ENCODE results near the gene GPS1. TPM values are rescaled to one million over a fixed set of nuclear protein-coding genes. Genes with fewer than 3 reads are reported as not detected.

GPS1 gene
- total RNA-seq, 1 experiment from 2014 or later = 272 TPM

DNA sequence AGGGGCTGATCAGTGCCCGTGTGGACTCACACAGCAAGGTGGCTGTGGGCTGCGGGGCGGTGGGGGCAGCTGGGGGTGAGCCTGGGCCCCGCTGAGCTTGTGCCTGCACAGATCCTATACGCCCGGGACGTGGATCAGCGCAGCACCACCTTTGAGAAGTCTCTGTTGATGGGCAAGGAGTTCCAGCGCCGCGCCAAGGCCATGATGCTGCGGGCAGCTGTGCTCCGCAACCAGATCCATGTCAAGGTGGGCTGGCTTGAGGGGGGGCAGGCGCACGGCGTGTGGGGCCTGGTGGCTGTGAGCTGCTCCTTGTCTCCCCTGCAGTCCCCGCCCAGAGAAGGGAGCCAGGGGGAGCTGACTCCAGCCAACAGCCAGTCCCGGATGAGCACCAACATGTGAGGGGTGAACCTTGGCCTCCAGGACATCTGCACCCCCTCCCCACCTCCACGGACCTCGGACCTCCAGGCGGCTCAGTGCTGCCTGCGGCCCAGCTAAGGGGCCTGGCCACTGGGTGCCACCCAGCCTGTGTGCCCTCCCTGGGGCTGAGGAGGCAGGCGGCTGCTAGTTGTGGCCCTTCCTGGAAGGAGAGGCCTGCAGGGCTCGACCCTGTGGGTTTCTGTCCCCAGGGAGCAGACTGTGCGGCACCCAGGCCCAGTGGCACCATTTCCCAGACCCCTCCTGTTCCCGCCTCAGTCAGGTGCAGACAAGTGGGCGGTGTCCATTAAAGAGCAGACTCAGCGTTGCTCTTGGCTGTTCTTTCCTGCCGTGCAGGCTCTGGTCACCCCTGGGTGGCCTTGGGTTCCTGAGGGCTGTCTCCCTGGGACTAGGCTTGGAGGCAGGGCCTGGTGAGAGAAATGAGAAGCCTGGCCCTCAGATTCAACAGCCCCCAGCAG lies 5.3 kb downstream of the GPS1 start:
- DNase-seq (ENCODE audit: low read depth) = no peak

DNA sequence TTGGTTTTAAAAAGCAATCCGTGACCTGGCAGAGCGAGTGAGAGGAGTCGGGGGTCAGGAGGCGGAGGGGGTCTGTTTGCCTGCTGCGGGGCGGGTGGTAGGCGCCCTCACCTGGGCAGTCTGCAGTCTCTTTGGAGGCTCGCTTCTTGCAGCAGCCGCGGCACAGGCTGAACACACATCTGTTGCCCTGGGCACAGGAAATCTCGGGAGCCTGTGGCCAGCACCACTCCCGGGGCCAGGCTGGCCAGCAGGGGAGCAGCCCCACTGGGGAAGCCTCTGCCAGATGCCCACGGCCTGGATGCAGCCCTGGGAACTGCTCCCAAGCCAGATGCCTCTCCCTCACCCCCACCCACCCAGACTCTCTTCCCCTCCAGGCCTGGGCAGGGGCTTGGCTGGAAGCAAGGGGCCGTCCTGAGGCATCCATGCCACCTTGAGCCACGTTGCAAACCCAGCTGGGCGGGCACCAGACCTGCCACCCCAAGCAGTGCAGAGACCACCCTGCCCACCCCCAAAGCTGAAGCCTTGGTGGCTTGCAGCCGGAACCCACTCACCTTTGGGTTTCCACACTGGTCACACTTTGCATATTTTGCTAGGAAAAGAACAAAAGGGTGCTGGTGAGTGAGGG lies 6.6 kb downstream of the GPS1 start:
- no peak for DNase-seq (ENCODE audit: low read depth)

GRCh38 chr17:82058855-82059249 lies 7.2 kb downstream of the GPS1 start:
- no peak for DNase-seq (ENCODE audit: low read depth)

DNA sequence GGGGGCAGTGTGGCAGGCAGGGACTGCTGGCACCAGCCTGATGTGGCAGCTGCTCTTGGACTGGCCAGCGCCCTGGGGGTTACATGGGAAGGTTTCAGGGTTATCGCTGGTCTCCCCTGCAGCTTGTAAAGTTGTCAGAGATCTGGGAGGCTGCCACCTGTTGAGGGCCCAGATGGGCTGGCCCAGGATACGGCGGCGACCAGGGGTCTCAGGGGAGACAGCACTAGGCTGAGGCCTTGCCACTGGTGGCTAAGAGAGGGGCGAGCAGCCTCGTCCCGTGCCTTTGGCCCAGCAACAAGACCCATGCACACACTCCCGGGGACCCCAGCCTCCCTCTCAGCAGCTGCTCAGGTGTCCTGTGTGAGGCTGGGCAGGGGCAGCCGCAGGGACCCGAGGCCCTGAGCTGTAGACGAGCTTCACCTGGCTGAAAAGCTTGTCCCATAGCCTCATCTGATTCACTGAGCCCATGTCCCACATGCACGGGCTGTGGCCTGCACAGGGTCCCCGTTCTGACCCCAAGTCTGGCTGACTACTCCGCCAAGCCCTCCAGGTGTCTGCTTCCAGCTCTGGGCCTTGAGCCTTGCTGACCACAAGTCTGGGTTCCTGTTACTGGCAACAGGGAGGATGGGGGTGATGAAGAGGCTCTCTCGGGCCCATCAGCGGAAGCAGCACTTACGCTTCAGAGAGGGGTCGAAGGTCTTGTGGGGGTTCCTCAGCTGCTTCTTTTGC lies 7.7 kb downstream of the GPS1 start:
- no peak for DNase-seq (ENCODE audit: low read depth)

GRCh38 chr17:82060001-82060380 lies 8.3 kb downstream of the GPS1 start:
- no peak for DNase-seq (ENCODE audit: low read depth)

DNA sequence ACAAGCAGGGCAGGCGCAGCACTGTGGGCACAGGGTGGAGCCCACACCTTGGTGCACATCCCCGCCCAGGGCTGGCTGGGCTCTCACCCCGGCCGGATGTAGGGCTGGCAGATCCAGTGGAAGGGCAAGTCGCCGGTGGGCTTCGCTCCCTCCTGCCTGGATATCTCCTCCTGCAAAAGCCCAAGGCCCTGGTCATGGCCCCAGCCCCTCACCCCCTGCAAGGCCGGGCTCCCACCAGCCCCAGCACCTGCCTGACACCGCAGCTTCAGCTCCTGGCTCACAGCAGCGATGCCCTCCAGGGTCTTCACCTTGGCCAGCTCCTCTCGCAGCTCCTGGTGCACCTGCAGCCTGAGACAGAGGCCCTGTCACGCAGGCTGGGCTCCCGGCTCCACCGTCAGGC lies 8.9 kb downstream of the GPS1 start:
- DNase-seq (ENCODE audit: low read depth) = no peak

- no peak for DNase-seq (ENCODE audit: low read depth)
These were observed 9.6 kb downstream of the GPS1 start for GRCh38 chr17:82061047-82061925.

DNA sequence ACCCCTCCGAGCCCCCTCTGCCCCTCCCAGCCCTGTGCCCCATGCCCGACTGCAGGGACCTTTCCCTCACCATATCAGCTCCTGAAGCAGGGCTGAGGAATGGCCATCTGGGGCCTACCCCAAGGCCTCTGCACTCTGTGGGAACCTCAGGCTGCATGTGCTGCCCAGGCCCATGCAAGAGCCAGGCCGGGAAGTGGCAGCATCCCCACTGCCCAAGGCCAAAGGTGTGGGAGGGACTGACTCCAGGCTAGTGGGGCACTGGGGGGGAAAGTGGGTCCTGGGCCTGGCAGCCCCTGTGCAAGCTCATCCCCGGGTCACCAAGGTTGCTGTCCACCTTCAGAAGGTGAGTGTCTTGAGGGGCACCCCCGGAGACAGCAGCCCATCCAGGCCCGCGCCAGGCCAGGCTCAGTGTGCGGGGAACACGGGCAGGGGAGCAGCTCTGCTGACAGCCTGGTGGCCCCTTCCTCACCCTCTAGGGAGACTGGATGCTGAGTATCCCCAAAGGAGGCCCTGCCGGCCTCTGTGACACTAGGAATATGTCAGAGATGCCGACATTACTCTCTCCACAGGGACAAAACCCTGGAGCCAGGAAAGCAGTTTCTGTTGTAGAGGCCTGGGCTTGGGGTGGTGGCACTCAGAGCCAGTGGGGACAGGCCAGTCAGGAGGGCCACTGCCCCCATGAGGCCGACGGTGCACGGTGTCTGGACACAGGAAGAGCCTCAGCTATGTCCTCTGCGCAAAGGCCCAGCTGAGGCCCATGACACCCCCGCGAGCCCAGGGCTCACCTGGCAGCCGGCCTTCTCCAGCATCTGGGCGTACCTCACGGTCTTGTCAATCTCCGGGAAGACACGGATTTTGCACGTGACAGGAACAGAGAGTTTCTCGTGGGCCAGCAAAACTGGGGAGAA lies 10.6 kb downstream of the GPS1 start:
- DNase-seq (ENCODE audit: low read depth) = no peak

DNA sequence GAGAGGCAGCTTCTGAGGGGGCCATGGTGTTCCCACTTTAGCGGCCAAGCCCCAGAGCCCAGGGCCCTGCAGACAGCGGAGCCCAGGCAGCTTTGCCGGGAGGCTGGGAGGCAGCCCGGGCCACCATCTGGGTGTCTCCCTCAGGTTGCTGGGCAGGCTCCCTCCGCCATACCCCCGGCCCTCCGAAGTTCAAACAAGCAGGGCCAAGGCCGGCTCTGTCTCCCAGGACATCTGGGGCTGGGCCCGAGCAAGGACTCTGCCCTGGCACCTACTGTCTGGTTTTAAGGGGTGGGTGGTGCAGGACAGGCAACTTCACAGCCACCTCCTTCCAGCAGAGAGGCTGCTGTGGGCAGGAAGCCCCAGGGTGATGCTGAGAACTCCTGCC lies 11.3 kb downstream of the GPS1 start:
- no peak for DNase-seq (ENCODE audit: low read depth)

DNA sequence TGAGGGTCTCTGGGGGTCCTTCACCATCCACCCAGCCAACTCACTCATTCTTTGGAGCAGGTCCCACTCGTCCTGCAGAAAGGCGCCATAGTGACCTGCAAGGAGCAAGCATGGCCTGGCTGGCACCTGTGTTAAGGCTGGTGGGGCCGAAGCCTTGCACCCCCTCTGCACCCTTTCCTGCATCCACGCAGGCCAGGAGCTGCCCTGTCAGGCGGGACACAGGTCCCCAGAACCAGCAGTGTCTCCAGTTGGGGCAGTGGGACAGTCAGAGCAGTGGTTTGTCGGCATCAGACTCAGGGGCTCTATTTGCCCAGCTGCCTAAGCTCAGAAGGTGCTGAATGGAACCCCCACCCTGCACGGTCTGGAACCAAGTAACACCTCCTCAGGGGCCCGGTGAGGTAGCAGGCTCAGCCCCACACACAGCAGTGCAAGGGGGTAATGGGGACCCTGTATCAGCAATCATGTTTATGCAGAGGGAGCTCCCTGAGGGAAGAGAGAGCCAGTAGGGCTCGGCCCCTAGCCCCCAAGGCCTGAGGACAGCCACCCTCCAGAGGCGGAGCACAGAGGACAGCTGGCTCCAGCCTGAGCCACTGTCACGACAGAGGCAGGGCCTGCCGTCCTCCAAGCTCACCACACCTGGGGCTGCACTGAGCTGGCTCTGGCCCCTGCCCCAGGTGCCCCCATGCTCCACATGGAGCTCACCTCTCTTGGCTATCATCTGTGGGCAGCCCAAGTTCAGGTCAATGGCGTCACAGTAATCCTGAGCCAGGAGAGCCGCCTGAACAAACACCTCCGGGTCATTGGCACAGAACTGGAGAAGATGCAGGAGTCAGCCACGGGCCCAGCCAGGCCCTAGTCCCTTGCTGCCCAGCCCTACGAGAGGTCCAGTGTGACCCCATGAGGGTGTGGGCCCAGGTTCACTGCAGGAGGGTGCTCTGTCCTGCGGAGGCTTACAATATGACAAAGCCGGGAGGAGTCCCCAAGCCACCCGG lies 12.0 kb downstream of the GPS1 start:
- DNase-seq (ENCODE audit: low read depth) = no peak

DNA sequence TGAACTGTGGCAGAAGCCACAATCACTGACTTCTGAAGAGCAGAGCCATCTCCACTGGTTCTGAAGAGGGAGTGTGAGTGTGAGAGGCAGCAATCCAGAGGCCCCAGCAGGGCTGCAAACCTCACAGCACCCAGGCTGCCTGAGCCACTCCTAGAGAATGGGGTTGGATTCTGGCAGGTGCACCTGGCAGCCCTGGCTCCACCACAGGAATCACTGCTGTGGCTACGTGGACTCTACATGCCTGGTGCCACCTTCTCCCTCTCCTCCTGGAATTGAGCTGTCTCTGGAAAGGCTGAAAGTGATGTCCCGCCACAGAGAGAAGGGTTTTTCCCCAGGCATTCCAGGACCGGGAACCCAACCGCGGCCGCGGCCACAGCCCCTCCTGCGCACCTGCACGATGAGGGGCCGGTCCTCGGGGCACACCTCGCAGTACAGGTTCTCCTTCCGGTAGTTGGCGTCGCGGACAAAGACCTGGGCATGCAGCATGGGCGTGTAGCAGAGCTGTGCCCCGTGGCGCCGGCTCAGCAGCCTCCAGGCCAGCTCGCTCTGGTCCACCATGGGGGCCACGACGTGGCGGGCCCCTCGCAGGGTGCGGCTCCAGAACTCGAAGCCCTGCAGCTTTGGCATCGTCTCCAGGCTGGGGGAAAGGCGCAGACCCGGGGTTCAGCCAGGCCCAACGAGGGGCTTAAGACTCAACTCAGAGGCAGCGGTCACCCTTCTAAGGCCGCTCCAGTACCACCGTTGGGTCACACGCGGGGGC lies 12.9 kb downstream of the GPS1 start:
- no peak for DNase-seq (ENCODE audit: low read depth)

DNA sequence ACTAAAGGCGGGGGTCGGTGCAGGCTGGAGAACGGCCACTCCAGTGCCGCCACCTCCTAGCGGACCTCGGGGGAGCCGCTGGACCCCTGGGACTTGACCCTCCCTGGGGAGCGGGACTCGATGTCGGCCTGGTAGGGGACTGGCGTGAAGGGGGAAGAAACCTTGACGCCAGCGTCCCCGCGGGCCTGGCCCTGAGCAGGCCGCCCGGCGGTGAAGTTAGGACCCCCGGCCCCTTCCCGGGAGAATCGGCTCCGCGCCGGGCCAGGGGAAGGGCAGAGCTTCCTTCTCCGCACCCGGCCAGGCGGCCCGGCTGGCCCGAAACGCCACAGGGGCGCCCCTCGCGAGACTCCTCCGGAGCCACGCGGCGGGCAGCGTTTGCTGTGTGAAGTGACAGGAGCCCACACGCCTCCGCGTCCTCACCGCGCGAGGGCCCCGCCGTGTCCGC lies 13.5 kb downstream of the GPS1 start:
- no peak for DNase-seq (ENCODE audit: low read depth)

- DNase-seq (ENCODE audit: low read depth) = no peak
These were observed 14.1 kb downstream of the GPS1 start, which contains the start of gene DUS1L for GRCh38 chr17:82065638-82066303. DUS1L (minus strand) TSS chr17:82065804; CDS start chr17:82065059, 745 bp downstream.

- no peak for DNase-seq (ENCODE audit: low read depth)
These were observed 18.9 kb downstream of the GPS1 start for GRCh38 chr17:82070611-82071010.

- DNase-seq (ENCODE audit: low read depth) = no peak
These were observed 21.1 kb downstream of the GPS1 start for GRCh38 chr17:82072827-82073226.

DNA sequence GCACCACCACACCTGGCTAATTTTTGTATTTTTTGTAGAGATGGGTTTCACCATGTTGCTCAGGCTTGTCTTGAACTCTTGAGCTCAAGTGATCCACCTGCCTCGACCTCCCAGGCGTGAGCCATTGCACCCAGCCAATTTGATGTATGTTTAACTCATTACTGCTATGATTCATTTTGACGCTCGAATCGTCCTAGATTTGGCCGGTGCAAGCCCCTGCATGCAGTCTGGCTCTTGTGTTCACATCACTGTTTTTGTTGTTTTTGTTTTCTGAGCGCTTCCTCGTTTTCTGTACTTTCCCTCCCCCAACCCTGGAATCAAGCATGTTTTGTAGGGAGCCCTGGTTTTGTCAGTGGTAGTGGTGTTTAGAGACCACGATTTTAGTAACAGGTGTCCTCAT lies 21.7 kb downstream of the GPS1 start:
- no peak for DNase-seq (ENCODE audit: low read depth)

GRCh38 chr17:82076018-82076784 lies 24.5 kb downstream of the GPS1 start:
- no peak for DNase-seq (ENCODE audit: low read depth)
